ENCODE measurements around the gene CHCHD5.
A peak's percentile ranks its signal among the peaks of the same experiment; 100 is the strongest.
"Not testable (repeated sequence)": the region's sequence is repeated elsewhere in the genome, so short reads cannot be mapped to it uniquely, and the experiment has no call there.

Gene CHCHD5
- total RNA-seq, result 5.1 reads per million, percentile 20 among the genes with 10 or more reads in this experiment

- DNase-seq, result peak; percentile 93
Measured at GRCh38 chr2:112584134-112584890, at the start of gene CHCHD5. CHCHD5 (plus strand) TSS chr2:112584609; CDS start chr2:112584648, 39 bp downstream.

GRCh38 chr2:112534826-112535225 is 49.6 kb upstream of the CHCHD5 start:
- no peak for DNase-seq

- DNase-seq, result not testable (repeated sequence)
Measured at GRCh38 chr2:112536665-112537064, 47.7 kb upstream of the CHCHD5 start.

GRCh38 chr2:112539306-112539705 is 45.1 kb upstream of the CHCHD5 start:
- DNase-seq, result no peak

GRCh38 chr2:112540906-112541305 is 43.5 kb upstream of the CHCHD5 start:
- no peak for DNase-seq

- DNase-seq, result no peak
Measured at GRCh38 chr2:112541315-112542122, 42.9 kb upstream of the CHCHD5 start.

GRCh38 chr2:112542123-112542983 is 42.1 kb upstream of the CHCHD5 start, which contains the start of gene POLR1B:
POLR1B (plus strand) TSS chr2:112542465; CDS start chr2:112542495, 30 bp downstream.
- DNase-seq, result peak; percentile 68

GRCh38 chr2:112542984-112543661 is 41.3 kb upstream of the CHCHD5 start:
- no peak for DNase-seq

- no peak for DNase-seq
Measured at GRCh38 chr2:112547333-112547732, 37.1 kb upstream of the CHCHD5 start.

GRCh38 chr2:112548980-112549379 is 35.4 kb upstream of the CHCHD5 start:
- no peak for DNase-seq

GRCh38 chr2:112566104-112566503 is 18.3 kb upstream of the CHCHD5 start:
- no peak for DNase-seq

GRCh38 chr2:112566508-112566907 is 17.9 kb upstream of the CHCHD5 start:
- not testable (repeated sequence) for DNase-seq

- DNase-seq, result no peak
Measured at GRCh38 chr2:112572005-112572404, 12.4 kb upstream of the CHCHD5 start.

- no peak for DNase-seq
Measured at GRCh38 chr2:112577756-112578155, 6.7 kb upstream of the CHCHD5 start.

GRCh38 chr2:112579241-112579640 is 5.2 kb upstream of the CHCHD5 start:
- no peak for DNase-seq

GRCh38 chr2:112580084-112580483 is 4.3 kb upstream of the CHCHD5 start:
- no peak for DNase-seq

- peak; percentile 21 for DNase-seq
Measured at GRCh38 chr2:112582314-112582746, 2.1 kb upstream of the CHCHD5 start.

GRCh38 chr2:112583497-112584133 is 794 bp upstream of the CHCHD5 start:
- no peak for DNase-seq

GRCh38 chr2:112584891-112585250 is 462 bp downstream of the CHCHD5 start:
- no peak for DNase-seq

GRCh38 chr2:112585400-112585799 is 991 bp downstream of the CHCHD5 start:
- DNase-seq, result no peak

- no peak for DNase-seq
Measured at GRCh38 chr2:112585873-112586464, 1.6 kb downstream of the CHCHD5 start.

Data from effector CD4-positive, alpha-beta T cell (primary cell).